ENCODE data around the gene UBE4A.

UBE4A gene

DNA sequence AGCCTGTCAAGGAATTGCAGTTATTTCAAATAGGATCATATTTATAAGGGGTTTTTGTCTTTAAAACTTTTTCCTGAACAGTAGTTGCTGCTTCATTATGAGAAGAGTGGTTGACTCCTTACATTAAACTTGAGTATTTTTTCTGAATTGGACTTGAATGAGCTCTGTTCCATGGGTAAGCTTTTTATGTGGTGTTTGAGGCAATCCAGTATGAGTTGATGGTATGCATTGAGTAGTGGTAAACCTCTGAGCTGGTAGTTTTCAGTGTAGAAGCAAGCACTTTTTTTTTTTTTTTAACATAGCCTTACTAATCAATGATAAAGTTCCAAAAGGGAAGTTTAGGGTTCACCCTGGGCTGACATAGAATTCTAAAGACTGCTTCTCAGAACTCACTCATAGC is 80.2 kb downstream of the UBE4A start:
- no peak for DNase-seq

DNA sequence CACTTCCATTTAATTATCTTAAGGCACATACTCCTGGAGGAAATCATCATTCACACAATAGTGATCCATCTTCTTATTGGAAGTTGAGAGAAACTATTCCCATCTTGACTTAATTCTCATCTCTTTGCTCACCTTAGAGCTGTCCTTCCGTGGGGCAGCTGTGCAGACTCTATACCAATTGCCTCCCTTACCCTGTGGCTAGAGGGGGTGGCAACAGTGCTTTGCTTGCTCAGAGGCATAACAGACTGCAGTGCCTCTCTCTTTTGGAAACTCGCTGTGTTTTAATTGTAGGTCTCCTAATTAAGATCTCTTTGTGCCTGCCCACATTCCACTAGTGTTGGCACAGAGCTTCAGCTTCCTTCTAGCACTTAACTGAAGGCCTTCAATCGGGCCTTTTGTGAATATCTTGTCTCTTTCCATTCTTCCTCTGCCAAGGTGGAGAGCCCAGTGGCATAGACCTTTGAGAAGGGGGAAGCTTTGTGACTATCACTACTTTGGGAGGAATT is 82.4 kb downstream of the UBE4A start:
- no peak for DNase-seq

DNA sequence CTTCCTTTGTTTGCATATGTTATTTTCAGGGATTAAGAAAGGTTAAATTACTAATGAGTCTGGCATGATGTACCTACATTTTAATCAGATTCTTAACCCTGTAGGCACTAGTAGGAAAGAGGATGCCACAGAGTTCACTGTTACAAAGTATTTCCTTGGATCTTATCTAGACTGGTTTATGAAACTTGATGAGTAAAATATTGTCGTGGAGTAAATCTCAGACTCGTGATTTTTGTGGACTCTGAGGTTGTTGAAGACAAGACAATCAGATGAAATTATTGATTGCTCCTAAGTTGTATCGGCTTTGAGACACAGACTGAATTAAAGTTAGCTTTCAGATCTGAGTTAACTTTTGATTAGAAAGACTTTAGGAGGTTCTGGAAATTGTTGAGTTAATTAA is 82.9 kb downstream of the UBE4A start:
- DNase-seq, result no peak

DNA sequence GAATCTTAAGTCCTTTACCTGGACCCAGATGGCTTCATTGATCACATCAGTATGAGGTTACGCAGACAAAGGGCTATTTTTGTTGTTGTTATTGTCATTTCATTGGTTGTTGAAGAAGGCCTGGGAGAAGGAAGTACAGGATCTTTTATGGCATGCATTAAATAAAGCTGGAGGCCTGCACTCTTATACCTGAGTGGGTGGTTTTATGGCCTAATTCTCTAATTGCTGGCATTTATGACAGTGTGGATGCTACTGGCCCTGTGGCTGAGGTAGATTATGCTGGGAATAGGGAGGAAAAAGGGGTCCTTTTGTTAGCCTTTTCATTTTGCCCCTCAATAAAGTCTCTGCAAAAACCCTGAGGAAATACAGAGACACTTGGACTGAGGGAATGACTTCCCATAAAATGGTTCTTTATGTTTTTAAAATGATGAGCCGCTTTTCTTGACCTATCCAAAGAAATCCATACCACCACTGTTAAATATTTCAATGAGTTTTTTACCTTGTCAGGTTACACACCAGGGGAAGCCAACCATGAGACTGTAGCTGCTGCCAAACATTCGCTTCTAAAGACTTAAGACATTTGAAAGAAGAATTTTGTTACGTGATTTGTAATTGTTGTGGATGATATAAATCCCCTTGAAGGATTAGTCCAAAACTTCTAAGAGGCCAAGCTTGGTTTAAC is 83.6 kb downstream of the UBE4A start:
- DNase-seq, result no peak

DNA sequence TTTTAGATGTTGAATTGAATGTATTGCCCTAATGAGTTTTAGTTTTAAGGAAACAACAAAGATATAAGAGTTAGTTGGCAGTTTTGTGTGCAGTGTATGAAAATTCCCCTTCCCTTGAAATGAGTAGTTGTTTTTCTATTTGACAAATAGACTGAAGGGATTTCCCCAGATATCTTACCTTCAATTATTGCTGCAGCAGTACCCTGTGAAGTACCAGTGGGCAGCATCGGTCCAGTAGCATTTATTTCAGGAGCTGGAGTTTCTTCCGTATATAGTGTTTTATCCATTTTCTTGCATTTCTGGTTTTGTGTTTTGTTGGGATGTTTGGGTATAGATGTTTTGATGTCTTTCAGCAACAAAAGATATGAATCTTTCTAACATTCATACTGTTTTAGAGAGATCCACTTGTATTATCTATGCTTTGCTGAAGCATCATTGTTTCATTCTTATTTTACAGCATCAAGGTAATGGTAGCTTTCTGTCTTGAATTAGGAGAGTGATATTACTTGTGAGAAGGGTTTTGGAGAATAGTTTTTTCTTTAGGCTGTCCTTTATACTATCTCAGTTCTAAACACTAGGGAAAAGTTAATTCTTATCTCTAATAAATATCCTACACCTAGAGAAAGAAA is 84.3 kb downstream of the UBE4A start:
- DNase-seq, result no peak

DNA sequence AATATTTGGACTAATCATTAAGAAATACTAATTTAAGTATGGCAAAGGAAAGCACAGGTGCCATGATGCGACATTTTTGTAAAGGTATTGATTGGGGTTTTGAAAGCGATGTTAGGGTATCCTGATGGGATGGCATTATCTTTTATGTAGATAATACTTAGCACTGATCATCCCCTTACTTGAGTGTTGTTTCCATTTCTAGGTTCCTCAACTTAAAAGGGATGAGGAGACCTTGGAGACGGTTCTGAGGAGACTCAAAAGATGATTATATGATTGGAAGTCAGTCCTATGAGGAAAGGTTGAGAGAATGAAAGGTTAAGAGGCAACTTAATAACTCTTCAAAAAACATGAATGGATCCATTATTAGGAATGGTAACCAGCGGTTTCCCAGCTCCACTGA is 88.0 kb downstream of the UBE4A start:
- no peak for DNase-seq

DNA sequence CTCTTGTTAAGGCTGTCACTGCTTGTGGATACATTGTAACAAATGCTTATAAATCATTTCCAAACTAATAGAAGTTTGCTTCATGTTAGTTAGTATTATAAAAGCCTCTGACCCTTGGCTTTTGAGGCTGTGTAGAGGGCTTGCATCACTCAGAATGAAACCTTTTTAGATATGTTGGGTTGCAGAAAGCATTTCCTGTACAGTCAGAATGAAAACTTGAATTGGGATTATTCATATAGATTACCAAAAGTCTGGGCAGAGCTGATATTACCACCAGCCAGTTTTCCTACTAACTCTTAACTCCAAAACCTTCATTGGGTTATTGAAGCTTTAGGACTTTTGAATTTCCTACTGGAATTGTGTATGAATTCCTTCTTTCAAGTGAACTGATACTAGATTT is 88.9 kb downstream of the UBE4A start:
- DNase-seq, result no peak

Data from stimulated activated CD4-positive, alpha-beta T cell treated with anti-CD3 and anti-CD28 coated beads, Interleukin-12 subunit alpha, Interleukin-12 subunit beta, amount 100 ng/mL, for 4 hours (primary cell).